Measurements from ENCODE around the gene KCNIP1.
A peak's percentile ranks its signal among the peaks of the same experiment; 100 is the strongest.

KCNIP1 gene

DNA sequence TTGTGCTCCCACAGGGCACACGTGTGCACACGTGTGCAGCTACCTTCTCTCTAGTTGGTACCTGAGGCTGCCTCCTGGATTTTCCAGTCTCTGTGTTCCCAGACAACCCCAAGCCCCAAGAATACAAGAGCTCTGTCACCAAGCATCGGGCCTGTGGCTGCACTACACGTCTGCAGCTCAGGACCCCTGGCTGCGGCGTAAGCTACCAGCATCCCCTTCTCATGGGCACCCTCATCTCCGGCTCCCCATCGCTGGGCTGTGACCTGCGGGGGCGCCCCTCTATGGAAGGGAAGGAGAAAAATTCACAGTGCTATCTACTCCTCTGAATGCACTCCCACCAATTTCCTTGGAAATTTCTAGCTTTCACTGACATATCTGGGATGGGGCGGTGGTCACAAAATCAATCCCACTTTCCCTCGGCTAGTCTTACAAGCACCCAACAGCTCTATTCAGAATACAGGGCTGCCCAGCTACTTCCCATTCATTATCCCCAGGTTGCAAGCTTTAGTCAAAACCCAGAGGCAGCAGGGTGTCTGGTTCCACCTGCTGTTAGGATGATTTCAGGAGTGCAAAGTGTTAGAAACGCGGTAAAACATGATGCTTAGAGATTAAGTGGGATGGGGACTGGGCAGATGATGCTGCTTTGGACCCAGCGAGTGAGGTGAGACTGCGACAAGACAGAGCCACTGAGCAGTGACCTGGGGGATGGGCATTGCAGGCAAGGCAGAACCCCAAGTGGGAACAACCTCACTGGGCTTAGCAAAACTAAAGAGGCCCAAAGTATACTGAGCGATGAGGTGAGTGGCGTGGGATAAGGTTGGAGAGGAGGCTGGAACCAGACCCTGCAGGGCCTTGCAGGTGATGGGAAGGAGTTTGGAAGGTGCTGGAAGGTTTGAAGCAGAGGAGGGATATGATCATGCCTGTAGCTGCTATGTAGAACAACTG, 121.7 kb downstream of the KCNIP1 start:
- no peak for DNase-seq (ENCODE audit: extremely low read depth in 1 of 2, low read depth in 1 of 2)

DNA sequence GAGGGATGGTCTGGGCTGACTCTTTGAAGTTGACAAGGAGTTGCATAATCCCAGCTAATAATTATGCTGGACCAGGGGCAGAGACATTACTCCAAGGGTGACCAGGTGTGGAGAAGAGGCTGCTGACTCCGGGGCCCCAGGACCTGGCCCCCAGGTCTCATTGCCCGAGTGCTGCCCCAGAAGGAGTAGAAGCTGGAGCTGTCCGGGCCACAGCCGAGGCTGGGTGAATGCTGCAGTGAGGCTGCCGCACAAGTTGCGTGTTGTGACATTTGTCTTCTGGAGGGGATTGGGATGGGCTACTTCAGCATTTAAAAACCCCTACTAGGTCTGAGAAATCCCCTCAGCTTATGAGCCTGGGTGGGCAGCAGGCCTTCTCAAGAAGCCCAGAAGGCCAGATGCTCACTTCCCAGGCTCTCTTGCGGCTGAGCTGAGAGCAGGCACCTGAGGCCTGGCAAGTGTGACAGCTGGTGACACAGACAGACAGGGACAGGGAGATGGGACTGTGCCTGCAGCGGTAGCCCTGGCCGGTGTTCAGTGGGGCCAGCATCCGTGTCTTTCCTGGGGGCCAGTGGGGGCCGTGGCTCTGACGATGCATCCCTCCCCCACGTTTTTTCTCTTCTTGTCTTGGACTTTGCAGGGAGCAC, 122.8 kb downstream of the KCNIP1 start:
- DNase-seq (ENCODE audit: extremely low read depth in 1 of 2, low read depth in 1 of 2) = no peak

GRCh38 chr5:170627271-170627670, 123.5 kb downstream of the KCNIP1 start:
- no peak for DNase-seq (ENCODE audit: extremely low read depth in 1 of 2, low read depth in 1 of 2)

DNA sequence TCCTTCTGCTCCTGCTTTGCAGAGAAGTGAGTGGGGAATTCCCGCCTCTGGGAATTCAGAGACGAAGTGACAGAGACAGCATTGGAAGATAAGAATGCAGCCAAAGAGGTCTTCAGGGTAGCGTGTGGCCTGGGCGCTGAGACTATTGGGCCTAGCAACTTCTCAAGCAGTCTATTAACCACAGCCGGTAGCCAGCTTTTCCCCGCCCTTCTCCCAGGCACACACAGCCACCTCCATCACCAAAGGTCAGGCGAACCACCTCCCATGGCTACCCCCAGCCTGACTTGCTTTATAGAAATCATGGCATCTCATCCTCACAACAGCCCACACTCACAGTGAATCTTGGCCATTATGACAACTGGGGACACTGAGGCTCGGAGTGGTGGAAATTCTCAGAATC, 124.2 kb downstream of the KCNIP1 start:
- no peak for DNase-seq (ENCODE audit: extremely low read depth in 1 of 2, low read depth in 1 of 2)

GRCh38 chr5:170628691-170629565, 125.1 kb downstream of the KCNIP1 start:
- DNase-seq (ENCODE audit: extremely low read depth in 1 of 2, low read depth in 1 of 2) = no peak

DNA sequence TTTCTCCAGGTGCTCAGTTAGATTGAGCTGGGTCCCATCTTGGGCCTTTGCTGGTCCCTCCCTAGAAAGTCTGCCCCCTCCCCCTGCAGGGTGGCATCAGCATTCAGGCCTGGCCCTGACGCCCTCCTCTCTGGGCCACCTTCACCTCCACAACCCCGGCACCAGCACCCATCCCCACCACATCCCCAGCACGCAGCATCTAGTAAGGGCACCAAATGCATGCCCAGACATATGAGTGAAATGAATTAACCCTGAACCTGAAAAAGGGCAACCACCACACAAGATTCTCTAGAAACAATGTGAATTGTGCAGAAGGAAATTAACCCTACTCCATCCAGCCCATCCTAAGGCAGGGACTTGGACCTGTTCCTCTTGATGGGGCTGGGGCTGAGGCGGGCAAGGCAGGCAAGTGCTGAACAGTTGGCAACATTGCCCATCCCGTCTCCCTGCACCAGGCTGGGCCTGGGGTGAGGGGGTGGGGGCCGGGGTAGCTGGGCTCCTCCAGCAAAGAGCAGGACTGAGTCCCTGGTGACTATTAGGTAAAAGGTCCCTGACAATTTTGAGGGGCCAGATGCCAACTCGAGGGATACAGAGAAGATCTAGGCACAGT, 125.9 kb downstream of the KCNIP1 start:
- DNase-seq (ENCODE audit: extremely low read depth in 1 of 2, low read depth in 1 of 2) = no peak

DNA sequence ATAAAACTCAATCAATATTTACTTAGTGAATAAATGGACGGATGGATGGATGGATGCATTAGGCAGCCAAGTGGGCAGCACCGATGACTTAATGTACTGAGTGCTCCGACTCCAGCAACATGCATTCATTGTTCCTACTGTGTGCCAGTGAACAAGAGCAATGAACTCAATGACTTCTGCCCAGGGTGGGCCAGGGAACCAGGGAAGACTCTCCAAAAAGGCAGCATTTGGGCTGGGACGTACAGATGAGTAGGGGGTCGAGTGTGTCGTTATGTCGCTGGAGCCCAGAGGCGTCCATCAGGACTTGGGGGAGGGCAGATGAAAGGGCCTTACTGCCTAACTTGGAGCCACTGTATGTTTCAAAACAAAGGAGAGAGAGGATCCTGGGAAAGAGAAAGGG, 126.4 kb downstream of the KCNIP1 start:
- DNase-seq (ENCODE audit: extremely low read depth in 1 of 2, low read depth in 1 of 2) = no peak

GRCh38 chr5:170630711-170631141, 126.9 kb downstream of the KCNIP1 start:
- DNase-seq (ENCODE audit: extremely low read depth in 1 of 2, low read depth in 1 of 2) = no peak

GRCh38 chr5:170631466-170632195, 127.8 kb downstream of the KCNIP1 start:
- DNase-seq (ENCODE audit: extremely low read depth in 1 of 2, low read depth in 1 of 2) = no peak

DNA sequence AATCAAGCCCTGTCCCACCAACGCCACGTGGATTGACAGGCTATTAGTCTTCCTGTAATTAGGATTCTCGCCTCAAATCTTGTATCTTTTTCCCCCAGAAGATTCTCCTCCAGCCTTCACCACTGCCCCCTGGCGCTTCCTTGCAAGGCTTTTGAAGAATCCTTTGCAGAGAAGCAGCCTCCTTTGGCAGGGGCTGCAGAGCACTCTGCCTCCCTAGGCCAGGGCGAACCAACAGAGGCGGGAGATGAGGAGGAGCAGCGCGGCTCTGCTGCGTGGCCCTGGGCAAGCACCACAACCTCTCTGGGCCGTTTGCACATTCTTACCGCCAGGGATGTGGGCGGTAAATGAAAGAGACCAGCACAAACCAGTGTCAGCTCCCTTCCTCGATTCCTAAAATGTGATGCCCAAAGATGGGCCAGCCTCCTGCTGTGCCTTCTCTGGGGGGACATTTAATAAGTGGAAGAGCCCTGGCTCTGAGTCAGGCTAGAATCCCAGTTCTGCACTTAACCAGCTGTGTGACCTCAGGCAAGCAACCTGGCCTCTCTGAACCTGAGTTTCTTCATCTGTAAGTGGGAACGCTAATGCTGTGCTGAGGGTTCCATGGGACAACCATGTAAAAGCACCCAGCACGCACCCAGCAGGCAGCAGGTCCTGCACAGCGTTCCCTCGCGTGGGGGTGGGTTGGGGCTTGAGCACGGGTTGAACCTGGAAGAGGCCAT, 128.6 kb downstream of the KCNIP1 start:
- DNase-seq (ENCODE audit: extremely low read depth in 1 of 2, low read depth in 1 of 2) = no peak

DNA sequence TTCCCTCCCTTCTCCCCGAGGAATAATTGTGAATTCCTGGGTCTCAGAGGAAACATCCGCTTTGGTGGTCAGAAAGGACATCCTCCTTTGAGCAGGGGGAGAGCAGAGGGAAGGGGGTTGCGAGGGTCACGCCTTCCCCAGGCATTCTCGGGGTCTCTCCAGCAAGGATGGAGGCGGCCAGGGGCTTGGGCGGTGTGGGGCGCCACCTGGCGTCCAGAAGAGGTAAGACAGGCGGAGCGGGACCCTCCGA, 129.1 kb downstream of the KCNIP1 start:
- DNase-seq (ENCODE audit: extremely low read depth in 1 of 2, low read depth in 1 of 2) = peak in 1 of 2 donors; percentile 14

DNA sequence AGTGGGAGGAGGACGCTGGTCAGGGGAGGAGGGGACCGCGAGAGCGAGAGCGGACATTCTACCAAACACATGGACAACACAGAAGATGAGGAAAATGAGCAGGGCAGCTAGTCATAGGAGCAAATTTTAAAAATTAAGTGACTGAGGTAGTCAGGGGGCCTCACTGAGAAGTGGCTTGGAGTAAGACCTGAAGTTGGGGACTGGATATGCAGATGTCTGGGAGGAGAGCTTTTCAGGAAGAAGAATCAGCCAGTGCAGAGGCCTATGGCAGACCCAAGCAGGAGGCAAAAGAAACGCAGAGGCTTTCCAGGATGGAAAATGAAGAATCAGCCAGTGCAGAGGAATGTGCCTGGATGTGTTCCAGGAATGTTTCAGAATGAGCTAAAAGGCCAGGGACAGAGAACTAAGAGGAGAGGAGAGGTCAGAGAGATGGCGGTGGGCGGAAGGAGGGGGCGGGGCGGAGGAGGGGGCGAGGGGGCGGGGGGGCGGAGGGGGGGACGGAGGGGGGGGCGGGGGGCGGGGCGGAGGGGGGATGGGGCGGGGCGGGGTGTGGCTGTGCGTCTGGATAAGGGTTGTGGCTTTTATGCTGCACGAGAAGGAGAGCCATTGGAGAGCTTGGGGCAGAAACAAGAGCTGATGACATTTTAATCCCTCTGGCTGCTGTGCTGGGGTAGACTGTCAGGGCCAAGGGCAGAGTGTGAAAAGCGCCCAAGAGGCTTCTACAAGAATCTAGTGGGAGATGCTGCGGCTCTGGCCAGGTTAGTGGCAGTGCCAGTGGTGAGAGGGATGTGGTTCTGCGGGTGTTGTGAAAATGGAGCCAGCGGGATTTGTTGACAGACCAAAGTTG, 129.6 kb downstream of the KCNIP1 start:
- DNase-seq (ENCODE audit: extremely low read depth in 1 of 2, low read depth in 1 of 2) = no peak

- no peak for DNase-seq (ENCODE audit: extremely low read depth in 1 of 2, low read depth in 1 of 2)
Measured at GRCh38 chr5:170634256-170634990, 130.6 kb downstream of the KCNIP1 start.

GRCh38 chr5:170635706-170636105, 131.9 kb downstream of the KCNIP1 start:
- DNase-seq (ENCODE audit: extremely low read depth in 1 of 2, low read depth in 1 of 2) = no peak

GRCh38 chr5:170636206-170636605, 132.4 kb downstream of the KCNIP1 start:
- no peak for DNase-seq (ENCODE audit: extremely low read depth in 1 of 2, low read depth in 1 of 2)

DNA sequence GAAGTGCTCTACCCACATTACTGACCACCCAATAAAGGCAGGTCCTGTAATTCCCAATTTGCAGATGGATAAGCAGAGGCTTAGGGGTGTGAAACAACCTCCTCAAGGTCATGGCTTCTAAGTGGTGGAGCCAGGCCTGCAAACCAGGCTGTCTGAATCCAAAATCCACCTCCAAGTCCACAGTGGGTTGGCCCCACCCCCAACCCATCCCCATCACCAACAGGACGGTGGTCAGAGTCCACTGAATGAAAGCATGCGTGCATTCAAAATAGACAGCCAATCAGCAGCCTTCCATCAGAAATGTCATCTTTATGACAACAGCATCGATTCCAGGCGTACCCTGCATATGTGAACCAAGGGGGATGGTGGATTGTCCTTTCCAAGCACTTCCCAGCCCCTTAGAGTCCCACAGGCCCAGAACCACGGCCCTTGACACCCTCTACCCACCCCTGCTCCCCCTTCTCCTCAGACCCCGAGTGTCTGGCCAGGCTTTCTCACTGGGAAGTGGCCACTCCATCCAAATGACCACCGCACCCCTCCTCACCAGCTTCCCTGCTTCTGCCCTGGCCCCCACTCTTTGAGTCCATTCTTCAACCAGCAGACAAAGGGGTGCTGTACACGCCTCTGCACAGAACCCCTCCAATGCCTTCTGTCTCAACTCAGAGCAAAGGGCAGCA, 133.1 kb downstream of the KCNIP1 start:
- DNase-seq (ENCODE audit: extremely low read depth in 1 of 2, low read depth in 1 of 2) = no peak

DNA sequence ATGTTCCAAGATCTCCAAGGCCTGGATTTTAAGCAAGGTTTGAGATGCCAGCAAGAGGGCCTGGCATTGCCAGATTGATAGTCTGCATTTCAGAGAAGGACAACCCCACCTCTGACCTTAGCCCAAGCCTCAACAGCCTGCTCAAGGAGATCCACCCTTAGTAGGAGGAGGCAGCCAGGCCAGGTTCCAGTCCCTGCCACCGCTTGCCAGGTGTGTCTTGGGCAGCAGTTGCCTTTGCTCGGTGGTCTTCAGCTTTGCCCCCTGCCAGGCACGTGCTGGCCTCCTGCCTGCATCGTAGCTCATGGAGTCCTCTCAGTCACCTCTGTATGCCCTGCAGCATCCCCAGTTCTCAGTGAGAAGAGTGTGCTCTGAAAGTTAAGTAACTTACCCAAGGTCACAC, 134.2 kb downstream of the KCNIP1 start:
- DNase-seq (ENCODE audit: extremely low read depth in 1 of 2, low read depth in 1 of 2) = no peak
